Liver (tissue), 9 donors: ENCODE data around the gene TMPRSS6. TPM values are rescaled to one million over a fixed set of nuclear protein-coding genes. Genes with fewer than 3 reads are reported as not detected.
A peak's percentile ranks its signal among the peaks of the same experiment; 100 is the strongest.

Experiments
- DNase-seq: peaks from one replicate; pipeline ENCODE4 v3.0.0-alpha.2; 2017; ENCODE audit warnings: low spot score
- H3K27ac ChIP-seq, 2 donors: one replicate each; pipeline ENCODE4 v1.7.0; 2013; ENCODE audit warnings: inconsistent platforms in 2 of 2, low read length in 2 of 2, control low read depth in 1 of 2, low read depth in 1 of 2, mild to moderate bottlenecking in 1 of 2
- H3K27me3 ChIP-seq, 4 donors: one replicate each; pipeline versions ENCODE4 v1.6.1 to v1.7.0; 2013; ENCODE audit warnings: low read length in 3 of 4, inconsistent platforms in 1 of 4, mild to moderate bottlenecking in 1 of 4, moderate library complexity in 1 of 4; ENCODE audit not compliant: control insufficient read depth in 4 of 4, insufficient read depth in 4 of 4
- H3K36me3 ChIP-seq, 4 donors: one replicate each; pipeline versions ENCODE4 v1.6.1 to v1.7.0; 2013; ENCODE audit warnings: low read length in 3 of 4, mild to moderate bottlenecking in 3 of 4, low read depth in 1 of 4, moderate library complexity in 1 of 4; ENCODE audit not compliant: control insufficient read depth in 4 of 4, insufficient read depth in 3 of 4
- H3K4me1 ChIP-seq, 4 donors: one replicate each; pipeline versions ENCODE4 v1.6.1 to v1.7.0; 2013; ENCODE audit warnings: low read length in 3 of 4, mild to moderate bottlenecking in 3 of 4, moderate library complexity in 1 of 4; ENCODE audit not compliant: control insufficient read depth in 4 of 4, insufficient read depth in 4 of 4
- H3K4me3 ChIP-seq, 3 donors: one replicate each; pipeline versions ENCODE4 v1.6.1 to v1.7.0; 2013; ENCODE audit warnings: low read length in 3 of 3, control low read depth in 1 of 3, low read depth in 1 of 3, mild to moderate bottlenecking in 1 of 3
- H3K9ac ChIP-seq, 2 donors: one replicate each; pipeline ENCODE4 v1.7.0; 2013; ENCODE audit warnings: low read length in 2 of 2, mild to moderate bottlenecking in 2 of 2, moderate library complexity in 2 of 2, control low read depth in 1 of 2, low read depth in 1 of 2
- H3K9me3 ChIP-seq, 4 donors: one replicate each; pipeline versions ENCODE4 v1.6.1 to v1.7.0; 2013; ENCODE audit warnings: low read length in 3 of 4; ENCODE audit not compliant: control insufficient read depth in 4 of 4
- ATF3 ChIP-seq: IDR thresholded peaks from 2 replicates; pipeline ENCODE4 v1.6.1; 2016; ENCODE audit warnings: antibody characterized with exemption
- CTCF ChIP-seq: fragments of 150-350 bp; IDR thresholded peaks from 2 replicates; pipeline ENCODE4 v1.5.1; 2017; ENCODE audit warnings: improper control_type of control experiment, low read depth, low read length; ENCODE audit not compliant: missing input control
- FOXA1 ChIP-seq: IDR thresholded peaks from 2 replicates; pipeline ENCODE4 v1.6.1; 2016; ENCODE audit warnings: antibody characterized with exemption
- GABPA ChIP-seq, 2 donors: IDR thresholded peaks in 1 of 2; conservative IDR thresholded peaks in 1 of 2; 2 replicates each; pipeline ENCODE4 v1.6.1; 2016; ENCODE audit warnings: antibody characterized with exemption in 2 of 2, mild to moderate bottlenecking in 1 of 2, moderate library complexity in 1 of 2
- HNF4A ChIP-seq, 2 donors: conservative IDR thresholded peaks; 2 replicates each; pipeline ENCODE4 v1.6.1; 2016; ENCODE audit warnings: antibody characterized with exemption in 2 of 2, mild to moderate bottlenecking in 2 of 2
- JUND ChIP-seq, 2 donors: IDR thresholded peaks; 2 replicates each; pipeline ENCODE4 v1.6.1; 2016; ENCODE audit warnings: antibody characterized with exemption in 2 of 2
- MAX ChIP-seq: IDR thresholded peaks from 2 replicates; pipeline ENCODE4 v1.6.1; 2016; ENCODE audit warnings: antibody characterized with exemption
- NR2F2 ChIP-seq: IDR thresholded peaks from 2 replicates; pipeline ENCODE4 v1.6.1; 2016; ENCODE audit warnings: antibody characterized with exemption
- RXRA ChIP-seq, 2 donors: IDR thresholded peaks; 2 replicates each; pipeline ENCODE4 v1.6.1; 2017 to 2018; ENCODE audit warnings: antibody characterized with exemption in 2 of 2, mild to moderate bottlenecking in 1 of 2
- SP1 ChIP-seq: IDR thresholded peaks from 2 replicates; pipeline ENCODE4 v1.6.1; 2018; ENCODE audit warnings: antibody characterized with exemption, mild to moderate bottlenecking
- TAF1 ChIP-seq: conservative IDR thresholded peaks from 2 replicates; pipeline ENCODE4 v1.6.1; 2016; ENCODE audit warnings: antibody characterized with exemption, mild to moderate bottlenecking
- YY1 ChIP-seq: IDR thresholded peaks from 2 replicates; pipeline ENCODE4 v1.6.1; 2016; ENCODE audit warnings: antibody characterized with exemption, mild to moderate bottlenecking
- ZBTB33 ChIP-seq: IDR thresholded peaks from 2 replicates; pipeline ENCODE4 v1.6.1; 2016; ENCODE audit warnings: antibody characterized with exemption
- WGBS: extraction: QIAGEN DNeasy Blood & Tissue Kit; methylation state at CpG from one replicate; pipeline ENCODE4 v1.1.7; 2013; 5-methylcytosine and 5-hydroxymethylcytosine counted together
- polyA plus RNA-seq, 2 donors: library from polyadenylated mRNA; stranded (reverse) in 1 of 2; unstranded in 1 of 2; fragments of 200-250 nt in 1 of 2; fragments of >200 nt in 1 of 2; fragmentation: Nextera tagmentation in 1 of 2; extraction: Ambion mirVana in 1 of 2; gene quantifications; one replicate each; pipeline versions ENCODE4 v1.2.1 to v1.2.3, GENCODE V29; 2013 to 2015
- total RNA-seq, 2 donors: library from RNA; depleted of rRNA; stranded (reverse); fragments of >200 nt; gene quantifications; one replicate each; pipeline ENCODE4 v1.2.3, GENCODE V29; 2014
- donor health status: healthy.
- donor health status: healthy.
- donor health status: healthy.
- donor health status: healthy.
- donor health status: healthy.

TMPRSS6 gene
- total and polyA plus RNA-seq, 4 donors = 12.6 to 47.1 (median 39.9) TPM

GRCh38 chr22:37054600-37055365 is 54.7 kb downstream of the TMPRSS6 start:
- Histone ChIP-seq H3K36me3 (no peaks in the 10 kb centered on the region), H3K27ac (no peak overlapping the region), H3K9ac (no peak overlapping the region), H3K4me3 (no peak overlapping the region), H3K27me3 (no peaks in the 10 kb centered on the region), H3K9me3 (no peaks in the 10 kb centered on the region), H3K4me1 (peaks cover 0 to 9% (median 2%) of the 10 kb centered on the region in 4 donors)
- 79% methylated on average over 20 of the region's 20 CpGs for WGBS
- TF ChIP-seq SP1 (peak; percentile 44), RXRA (IDR thresholded peaks at IDR 0.05) (peak; percentile 59 to 60), JUND (IDR thresholded peaks at IDR 0.05) (no peak), HNF4A (conservative IDR thresholded peaks at IDR 0.05) (peak; percentile 74 to 82)
- no peak for DNase-seq

- Histone ChIP-seq H3K9me3 (no peaks in the 10 kb centered on the region), H3K4me3 (no peak overlapping the region), H3K36me3 (no peaks in the 10 kb centered on the region), H3K27me3 (no peaks in the 10 kb centered on the region), H3K9ac (no peak overlapping the region), H3K27ac (no peak overlapping the region), H3K4me1 (peaks cover 0 to 9% (median 2%) of the 10 kb centered on the region in 4 donors)
- TF ChIP-seq HNF4A (conservative IDR thresholded peaks at IDR 0.05) (no peak), GABPA (IDR thresholded peaks at IDR 0.05 in 1 of 2, conservative IDR thresholded peaks at IDR 0.05 in 1 of 2) (no peak), NR2F2 (no peak), ATF3 (no peak), TAF1 (no peak), JUND (IDR thresholded peaks at IDR 0.05) (no peak), ZBTB33 (no peak), YY1 (no peak), MAX (no peak), FOXA1 (no peak), CTCF (no peak)
- DNase-seq = no peak
- WGBS = 83% methylated on average over 8 of the region's 8 CpGs
These were observed 55.5 kb downstream of the TMPRSS6 start for GRCh38 chr22:37054056-37054395.
